HL-60 (cell line): ENCODE measurements around the gene STPG2.

Experiments
- DNase-seq, 2 experiments: peaks; one replicate each; pipeline ENCODE4 v3.0.0-alpha.2; 2010 to 2020; ENCODE audit warnings: low read depth in 1 of 2, low spot score in 1 of 2
- H3K27ac ChIP-seq: fragments of 250-450 bp; sonication (Bioruptor Pico); replicated peaks from 2 replicates; pipeline ENCODE4 v1.5.1; 2020; ENCODE audit warnings: mild to moderate bottlenecking, moderate library complexity
- H3K27me3 ChIP-seq: fragments of 250-450 bp; sonication (Bioruptor Pico); 2 replicates; pipeline ENCODE4 v1.5.1; 2021; ENCODE audit warnings: mild to moderate bottlenecking, moderate library complexity; ENCODE audit not compliant: insufficient read depth, poor library complexity, severe bottlenecking
- H3K4me3 ChIP-seq: replicated peaks from 2 replicates; pipeline ENCODE4 v1.5.1; 2011; ENCODE audit warnings: mild to moderate bottlenecking, control low read depth, low read length; ENCODE audit not compliant: insufficient read depth
- CTCF ChIP-seq: IDR thresholded peaks from one replicate; pipeline ENCODE4 v1.5.1; 2011; ENCODE audit warnings: low read length, control low read depth, inconsistent platforms; ENCODE audit not compliant: insufficient read depth
- GABPA ChIP-seq: IDR thresholded peaks from 2 replicates; pipeline ENCODE4 v1.6.1; 2012; ENCODE audit warnings: low read depth
- POLR2AphosphoS5 ChIP-seq: IDR thresholded peaks from 2 replicates; pipeline ENCODE4 v1.6.1; 2012; ENCODE audit warnings: low read depth
- REST ChIP-seq: IDR thresholded peaks from 2 replicates; pipeline ENCODE4 v1.6.1; 2012; ENCODE audit warnings: low read depth; ENCODE audit not compliant: insufficient replicate concordance
- SPI1 ChIP-seq: IDR thresholded peaks from 2 replicates; pipeline ENCODE4 v1.6.1; 2012; ENCODE audit warnings: low read depth, mild to moderate bottlenecking, borderline replicate concordance

Gene STPG2

GRCh38 chr4:97762115-97762512 is 381.2 kb downstream of the STPG2 start:
- TF ChIP-seq POLR2AphosphoS5: no peak
- TF ChIP-seq SPI1: no peak
- no peak for TF ChIP-seq GABPA
- TF ChIP-seq CTCF: no peak
- no peak for TF ChIP-seq REST
- no peak for DNase-seq
- H3K4me3 ChIP-seq: no peak overlapping the region
- no peak overlapping the region for H3K27ac ChIP-seq
- no peaks in the 10 kb centered on the region for H3K27me3 ChIP-seq

GRCh38 chr4:97761445-97762114 is 381.7 kb downstream of the STPG2 start:
- Histone ChIP-seq H3K27ac (no peak overlapping the region), H3K27me3 (no peaks in the 10 kb centered on the region), H3K4me3 (no peak overlapping the region)
- no peak for DNase-seq
- TF ChIP-seq POLR2AphosphoS5 (no peak), SPI1 (no peak), GABPA (no peak), REST (no peak), CTCF (no peak)

DNA sequence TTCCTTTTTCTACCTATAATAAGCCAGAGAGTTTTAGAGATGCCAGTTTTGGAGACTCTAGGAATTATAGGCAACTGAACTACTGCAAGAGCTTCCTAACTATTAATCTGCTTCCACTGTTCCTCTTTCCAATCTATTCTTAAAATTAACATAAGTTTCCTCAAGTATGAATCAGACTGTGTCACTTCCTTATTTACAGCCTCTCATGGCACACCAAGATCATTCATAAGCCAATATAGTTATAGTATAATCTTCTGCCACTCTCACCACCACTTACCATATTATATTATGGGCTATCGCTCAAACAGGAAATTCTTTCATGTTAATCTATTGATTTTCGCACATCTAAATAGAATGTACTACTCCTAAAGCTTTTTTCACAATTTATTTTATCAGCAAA is 383.5 kb downstream of the STPG2 start:
- TF ChIP-seq CTCF (no peak), SPI1 (0 out of 2 replicates have a peak, but pooled peaks have one; percentile 15)
- H3K4me3 ChIP-seq: no peak overlapping the region
- H3K27me3 ChIP-seq: no peaks in the 10 kb centered on the region
- no peak overlapping the region for H3K27ac ChIP-seq
- no peak for DNase-seq

- TF ChIP-seq REST (no peak), GABPA (no peak), SPI1 (no peak), POLR2AphosphoS5 (no peak), CTCF (no peak)
Measured at GRCh38 chr4:97752599-97752998, 390.7 kb downstream of the STPG2 start.

More at GRCh38 chr4:97752599-97752998, 390.7 kb downstream of the STPG2 start:
- Histone ChIP-seq H3K27me3 (no peaks in the 10 kb centered on the region), H3K27ac (no peak overlapping the region), H3K4me3 (no peak overlapping the region)
- DNase-seq: no peak
